HFF-Myc (cell line): ENCODE results near the gene TMA16.

Source experiments
- DNase-seq: peaks from one replicate; pipeline ENCODE4 v3.0.0-alpha.2; 2011; ENCODE audit warnings: low read depth; ENCODE audit errors: extremely low read depth
- H3K4me3 ChIP-seq: replicated peaks from 2 replicates; pipeline ENCODE4 v1.5.1; 2011; ENCODE audit warnings: low read depth, mild to moderate bottlenecking, control low read depth, low read length
- TF ChIP-seq, protein P1 (sequence below): IDR thresholded peaks from 2 replicates; pipeline ENCODE4 v1.5.1; 2012; ENCODE audit warnings: mild to moderate bottlenecking, low read depth, low read length, control low read depth; ENCODE audit errors: missing control alignments

TMA16 gene

DNA sequence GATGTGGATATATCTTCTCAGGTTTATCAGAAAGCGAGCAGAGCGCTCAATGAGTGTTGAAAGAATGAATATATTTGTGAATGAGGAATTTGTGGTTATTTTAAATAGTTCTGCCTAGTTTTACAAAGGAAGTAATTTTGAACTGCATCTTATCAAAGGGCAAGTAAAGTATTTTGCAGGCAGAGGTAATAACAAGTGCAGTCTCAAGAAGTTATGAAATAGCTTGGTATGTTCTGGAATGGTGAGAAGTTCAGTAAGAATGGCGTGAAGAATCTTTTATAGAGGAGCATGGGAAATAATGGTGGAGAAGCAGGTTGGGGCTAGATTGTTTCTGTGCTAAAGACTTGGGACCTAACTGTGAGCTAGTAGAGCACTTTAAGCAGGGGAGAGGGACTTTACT is 10.9 kb downstream of the TMA16 start:
- TF ChIP-seq, protein P1, sequence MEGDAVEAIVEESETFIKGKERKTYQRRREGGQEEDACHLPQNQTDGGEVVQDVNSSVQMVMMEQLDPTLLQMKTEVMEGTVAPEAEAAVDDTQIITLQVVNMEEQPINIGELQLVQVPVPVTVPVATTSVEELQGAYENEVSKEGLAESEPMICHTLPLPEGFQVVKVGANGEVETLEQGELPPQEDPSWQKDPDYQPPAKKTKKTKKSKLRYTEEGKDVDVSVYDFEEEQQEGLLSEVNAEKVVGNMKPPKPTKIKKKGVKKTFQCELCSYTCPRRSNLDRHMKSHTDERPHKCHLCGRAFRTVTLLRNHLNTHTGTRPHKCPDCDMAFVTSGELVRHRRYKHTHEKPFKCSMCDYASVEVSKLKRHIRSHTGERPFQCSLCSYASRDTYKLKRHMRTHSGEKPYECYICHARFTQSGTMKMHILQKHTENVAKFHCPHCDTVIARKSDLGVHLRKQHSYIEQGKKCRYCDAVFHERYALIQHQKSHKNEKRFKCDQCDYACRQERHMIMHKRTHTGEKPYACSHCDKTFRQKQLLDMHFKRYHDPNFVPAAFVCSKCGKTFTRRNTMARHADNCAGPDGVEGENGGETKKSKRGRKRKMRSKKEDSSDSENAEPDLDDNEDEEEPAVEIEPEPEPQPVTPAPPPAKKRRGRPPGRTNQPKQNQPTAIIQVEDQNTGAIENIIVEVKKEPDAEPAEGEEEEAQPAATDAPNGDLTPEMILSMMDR: no peak
- DNase-seq: no peak

DNA sequence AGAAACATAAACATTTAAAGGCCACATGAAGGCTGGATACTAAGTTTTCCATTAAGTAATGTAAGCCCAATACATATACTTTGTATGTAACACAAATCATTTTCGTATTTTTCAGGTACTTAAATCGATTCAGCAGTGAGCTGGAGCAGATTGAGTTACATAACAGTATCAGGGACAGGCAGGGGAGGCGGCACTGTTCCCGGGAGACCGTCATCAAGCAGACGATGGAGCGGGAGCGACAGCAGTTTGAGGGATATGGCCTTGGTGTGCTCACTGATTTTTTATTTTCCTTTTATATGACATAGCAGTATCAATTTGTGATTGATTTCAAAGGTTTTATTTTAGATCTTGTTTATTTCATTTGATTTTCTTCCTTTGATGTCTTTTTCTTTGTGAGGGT is 20.7 kb downstream of the TMA16 start:
- DNase-seq: no peak
- TF ChIP-seq, protein P1: no peak
- no peak overlapping the region for H3K4me3 ChIP-seq

More for the DNA sequence above, 10.9 kb downstream of the TMA16 start:
- H3K4me3 ChIP-seq: no peak overlapping the region

DNA sequence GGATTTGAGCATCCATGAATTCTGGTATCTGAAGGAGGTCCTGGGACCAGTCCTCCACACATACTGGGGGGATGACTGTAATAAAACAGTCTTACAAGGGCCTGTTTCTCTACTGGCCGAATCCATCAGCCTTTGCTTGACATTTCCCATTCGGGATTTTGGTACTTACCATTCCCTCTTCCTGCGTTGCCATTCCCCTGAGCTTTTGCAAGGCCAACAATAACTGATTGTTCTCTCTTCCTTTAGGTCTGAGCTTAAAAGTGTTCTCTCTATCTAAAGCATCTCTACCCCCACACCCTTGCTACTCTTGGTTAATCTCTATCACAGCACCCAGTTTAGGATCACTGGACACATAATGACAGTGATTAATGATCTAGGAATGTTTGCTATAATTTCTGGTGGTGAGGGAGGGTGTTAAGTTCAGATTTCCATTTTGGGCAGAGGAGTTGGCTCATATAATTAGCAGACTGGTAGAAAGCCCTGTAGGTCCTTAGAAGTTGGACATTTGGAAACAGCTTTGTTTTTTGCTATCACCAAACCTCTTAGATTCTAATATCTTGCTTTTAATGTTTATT is 29.4 kb downstream of the TMA16 start:
- H3K4me3 ChIP-seq: no peak overlapping the region
- DNase-seq: no peak
- TF ChIP-seq, protein P1: no peak

DNA sequence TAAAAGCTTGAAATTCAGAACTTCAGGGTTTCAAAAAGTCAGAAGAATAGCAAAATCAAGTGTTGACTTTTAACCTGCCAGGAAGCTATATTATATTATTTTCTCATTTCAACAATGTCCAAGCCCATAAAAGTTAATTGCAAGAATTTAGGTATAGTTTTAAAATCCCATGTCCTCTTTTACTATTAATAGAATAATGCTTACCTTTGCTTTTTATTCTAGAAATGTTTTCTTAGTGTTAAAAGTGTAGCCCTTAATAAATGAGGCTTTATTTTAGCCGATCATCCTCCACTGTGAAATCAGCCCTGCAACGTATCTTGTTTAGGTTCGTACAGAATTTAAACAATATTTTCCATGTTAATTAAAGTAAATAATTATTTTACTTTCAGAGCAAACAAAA is 31.5 kb downstream of the TMA16 start:
- no peak for DNase-seq
- TF ChIP-seq, protein P1: no peak
- H3K4me3 ChIP-seq: no peak overlapping the region

DNA sequence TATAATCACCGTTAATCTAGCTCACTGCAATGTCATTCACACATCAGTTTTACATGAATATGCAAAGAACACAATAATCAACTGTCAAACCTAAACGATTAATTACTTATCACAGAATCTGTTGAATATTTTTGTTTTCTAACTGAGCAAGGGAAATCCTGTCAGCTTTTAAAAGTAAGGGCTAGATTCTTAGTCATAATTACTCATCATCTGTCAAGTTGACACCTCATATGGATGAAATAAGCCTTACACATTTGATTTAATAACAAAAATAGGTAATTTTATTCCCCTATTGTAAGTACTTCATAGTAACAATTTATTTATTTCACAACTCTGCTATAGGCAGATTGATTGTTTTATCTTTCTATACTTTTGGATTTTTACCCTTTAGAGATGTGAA is 32.7 kb downstream of the TMA16 start:
- H3K4me3 ChIP-seq: no peak overlapping the region
- no peak for DNase-seq
- TF ChIP-seq, protein P1: no peak

DNA sequence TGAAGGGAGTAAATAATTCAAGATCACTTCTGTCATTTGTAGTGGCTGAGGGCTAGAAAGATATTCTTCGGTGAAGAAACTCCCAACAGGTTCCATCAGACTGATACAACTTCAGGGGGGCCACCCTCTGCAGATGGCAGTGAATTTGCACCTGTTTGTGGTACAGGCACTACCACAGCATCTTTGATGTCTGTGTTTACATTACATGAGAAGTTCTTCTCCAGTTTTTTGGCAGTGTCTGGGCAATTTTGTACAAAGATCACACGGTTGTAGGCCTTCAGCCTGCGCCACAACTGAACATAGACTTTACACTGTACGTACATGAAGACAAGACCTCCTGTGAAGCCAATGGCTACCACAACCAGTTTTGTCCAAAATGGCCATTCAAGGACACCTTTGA is 34.2 kb downstream of the TMA16 start:
- DNase-seq: no peak
- TF ChIP-seq, protein P1: no peak
- H3K4me3 ChIP-seq: no peak overlapping the region

DNA sequence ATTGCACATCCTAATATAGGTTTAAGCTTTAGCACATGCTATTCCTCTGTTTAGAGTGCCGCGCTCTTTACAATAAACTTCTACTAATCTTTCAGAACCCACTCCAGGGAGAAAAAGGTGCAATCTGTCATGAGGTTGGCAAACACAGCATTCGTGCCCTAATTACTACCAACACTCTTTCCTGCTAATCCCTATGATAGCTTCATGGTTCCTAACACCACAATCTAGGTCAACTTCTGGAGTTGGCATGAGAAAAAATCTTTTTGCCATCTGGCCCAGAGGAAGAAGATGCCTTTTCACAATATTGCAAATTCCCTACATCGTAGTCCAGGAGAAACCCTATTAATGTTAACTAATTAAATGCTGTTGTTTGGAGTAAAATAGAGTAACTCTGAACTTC is 39.6 kb downstream of the TMA16 start:
- no peak overlapping the region for H3K4me3 ChIP-seq
- DNase-seq: no peak
- TF ChIP-seq, protein P1: no peak
